Neuron (in vitro differentiated cells): ENCODE results near the gene CHPT1.
"Not testable (repeated sequence)": the region's sequence is repeated elsewhere in the genome, so short reads cannot be mapped to it uniquely, and the experiment has no call there.

Source experiments
- H2AFZ ChIP-seq: one replicate; pipeline ENCODE4 v1.6.1; 2013; ENCODE audit warnings: low read depth, mild to moderate bottlenecking, inconsistent platforms, low read length, moderate library complexity
- H3K27me3 ChIP-seq: one replicate; pipeline ENCODE4 v1.6.1; 2013; ENCODE audit warnings: low read length; ENCODE audit not compliant: insufficient read depth
- H3K36me3 ChIP-seq: one replicate; pipeline ENCODE4 v1.6.1; 2013; ENCODE audit warnings: low read length; ENCODE audit not compliant: insufficient read depth
- H3K4me1 ChIP-seq: one replicate; pipeline ENCODE4 v1.6.1; 2013; ENCODE audit warnings: low read length; ENCODE audit not compliant: insufficient read depth
- H3K4me3 ChIP-seq: 2 replicates; pipeline ENCODE4 v1.5.1; 2013; ENCODE audit warnings: mild to moderate bottlenecking, low read length, moderate library complexity
- H3K9me3 ChIP-seq: one replicate; pipeline ENCODE4 v1.6.1; 2013; ENCODE audit warnings: low read length

The CHPT1 gene

DNA sequence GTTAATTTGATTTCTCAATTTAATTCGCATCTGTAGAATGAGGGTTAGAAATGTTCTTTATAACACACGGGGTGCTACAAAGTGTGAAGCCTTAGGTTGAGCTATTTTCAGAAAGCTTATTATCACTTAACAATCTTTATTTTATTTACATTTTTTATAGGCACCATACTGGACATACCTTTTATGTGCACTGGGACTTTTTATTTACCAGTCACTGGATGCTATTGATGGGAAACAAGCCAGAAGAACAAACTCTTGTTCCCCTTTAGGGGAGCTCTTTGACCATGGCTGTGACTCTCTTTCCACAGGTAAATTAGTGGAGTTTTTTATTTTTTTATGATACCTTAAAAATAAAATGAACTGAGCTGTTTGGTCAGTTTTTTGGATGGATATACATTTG is 16.5 kb downstream of the CHPT1 start:
- H3K4me1 ChIP-seq: peaks cover 11% of the 10 kb centered on the region
- no peaks in the 10 kb centered on the region for H3K9me3 ChIP-seq
- H3K36me3 ChIP-seq: no peaks in the 10 kb centered on the region
- no peak overlapping the region for H3K4me3 ChIP-seq
- no peaks in the 10 kb centered on the region for H3K27me3 ChIP-seq
- no peak overlapping the region for H2AFZ ChIP-seq

DNA sequence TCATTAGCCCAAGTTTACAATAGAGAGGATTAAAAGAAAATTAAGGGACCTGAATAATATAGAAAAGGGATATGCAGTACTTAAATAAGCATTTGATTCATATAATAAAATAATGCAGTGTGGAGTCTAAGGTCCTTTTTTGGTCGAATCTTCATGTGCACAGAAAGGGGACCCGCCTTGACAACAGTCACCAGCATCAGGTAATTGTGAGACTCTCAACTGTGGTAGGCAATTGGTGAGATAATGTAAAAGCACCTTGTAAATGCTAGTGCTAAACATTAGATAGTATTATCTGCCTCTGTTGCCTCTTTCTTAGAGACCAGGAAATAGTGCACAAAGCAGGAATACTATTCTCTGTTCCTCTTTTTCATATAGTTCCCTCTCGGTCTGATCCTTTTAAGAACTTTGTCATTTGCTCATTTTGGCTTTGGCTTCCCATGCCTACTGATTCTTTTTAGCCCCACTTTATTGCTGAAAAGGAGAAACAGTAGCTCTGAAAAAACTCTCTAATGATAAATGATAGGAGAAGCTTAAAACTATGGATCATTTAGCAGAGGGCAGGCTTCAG is 17.5 kb downstream of the CHPT1 start:
- Histone ChIP-seq H3K27me3 (no peaks in the 10 kb centered on the region), H3K4me3 (no peak overlapping the region), H3K4me1 (peaks cover 11% of the 10 kb centered on the region), H3K9me3 (no peaks in the 10 kb centered on the region), H3K36me3 (no peaks in the 10 kb centered on the region), H2AFZ (no peak overlapping the region)

DNA sequence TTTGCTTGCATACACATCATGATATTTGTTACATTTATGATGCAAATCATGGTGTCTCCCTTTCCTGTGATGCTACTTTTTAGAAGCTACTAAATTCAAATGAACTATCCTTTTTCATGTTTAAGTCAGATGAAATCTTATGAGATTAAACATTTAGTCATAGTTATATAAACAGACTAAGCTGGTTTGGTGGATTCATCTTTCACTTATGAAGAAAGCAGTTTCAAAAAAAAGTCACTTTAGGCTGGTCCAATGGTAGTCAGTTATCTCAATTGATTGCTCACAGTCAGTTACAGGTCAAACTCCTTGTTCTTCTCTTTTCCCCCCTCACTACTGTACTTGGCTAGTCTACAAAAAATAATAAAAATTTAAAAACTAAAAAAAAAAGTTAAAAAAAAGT is 22.1 kb downstream of the CHPT1 start:
- H3K27me3 ChIP-seq: no peaks in the 10 kb centered on the region
- H3K9me3 ChIP-seq: no peaks in the 10 kb centered on the region
- no peaks in the 10 kb centered on the region for H3K4me1 ChIP-seq
- no peak overlapping the region for H2AFZ ChIP-seq
- peaks cover 2% of the 10 kb centered on the region for H3K36me3 ChIP-seq
- H3K4me3 ChIP-seq: no peak overlapping the region

DNA sequence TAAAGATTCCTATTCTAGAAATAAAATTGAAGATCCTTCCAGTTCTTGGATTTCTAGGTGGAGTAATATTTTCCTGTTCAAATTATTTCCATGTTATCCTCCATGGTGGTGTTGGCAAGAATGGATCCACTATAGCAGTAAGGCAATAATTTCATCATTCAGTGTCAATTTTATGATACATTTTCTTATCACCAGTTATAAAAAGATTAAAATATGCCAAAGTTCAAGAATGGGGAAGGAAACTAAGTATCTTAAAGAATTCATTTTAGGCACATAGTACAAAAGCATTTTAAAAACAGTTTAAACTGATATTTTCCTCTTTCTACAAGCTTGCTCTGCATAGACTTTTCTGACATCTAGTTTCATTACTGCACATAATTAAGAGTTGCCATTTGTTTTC is 22.7 kb downstream of the CHPT1 start:
- Histone ChIP-seq H3K27me3 (no peaks in the 10 kb centered on the region), H3K9me3 (no peaks in the 10 kb centered on the region), H3K4me3 (no peak overlapping the region), H2AFZ (no peak overlapping the region), H3K4me1 (no peaks in the 10 kb centered on the region), H3K36me3 (peaks cover 2% of the 10 kb centered on the region)

DNA sequence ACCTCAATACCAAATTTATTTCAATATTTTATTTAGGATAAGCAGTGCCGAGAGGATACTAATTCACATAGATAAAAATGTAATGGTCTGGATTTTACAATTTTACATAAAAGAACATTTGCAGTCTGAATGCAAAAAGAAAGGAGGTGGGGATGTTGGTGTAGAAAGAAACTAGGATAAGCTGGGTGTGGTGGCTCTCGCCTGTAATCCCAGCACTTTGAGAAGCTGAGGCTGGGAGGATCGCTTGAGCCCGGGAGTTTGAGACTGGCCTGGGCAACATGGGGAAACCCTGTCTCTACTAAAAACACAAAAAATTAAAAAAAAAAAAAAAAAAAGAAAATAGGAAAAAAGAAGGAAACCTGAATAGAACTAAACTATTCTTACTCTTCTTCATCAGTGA is 25.0 kb downstream of the CHPT1 start:
- no peaks in the 10 kb centered on the region for H3K9me3 ChIP-seq
- H3K36me3 ChIP-seq: peaks cover 6% of the 10 kb centered on the region

DNA sequence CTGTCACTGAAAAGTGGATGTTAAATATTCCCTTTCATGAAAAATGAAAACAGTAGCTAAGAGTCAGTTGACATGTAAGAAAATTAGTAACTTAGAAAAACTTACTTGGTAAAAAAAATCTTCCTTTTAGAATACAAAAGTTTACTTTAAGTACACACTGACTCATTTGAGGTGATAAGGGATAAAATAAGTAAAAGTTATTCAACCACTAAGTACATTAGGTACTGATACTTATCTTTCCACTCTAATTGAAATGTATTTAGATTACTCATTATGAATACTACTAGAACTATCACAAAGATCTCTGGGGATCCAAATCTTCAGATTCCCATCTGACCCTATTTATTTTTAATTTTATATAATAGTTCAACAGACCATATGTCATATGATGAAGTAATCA is 29.7 kb downstream of the CHPT1 start:
- Histone ChIP-seq H3K4me3 (no peak overlapping the region), H3K4me1 (no peaks in the 10 kb centered on the region), H3K9me3 (no peaks in the 10 kb centered on the region), H3K27me3 (no peaks in the 10 kb centered on the region), H2AFZ (no peak overlapping the region), H3K36me3 (peaks cover 3% of the 10 kb centered on the region)

More for the DNA sequence above, 25.0 kb downstream of the CHPT1 start:
- Histone ChIP-seq H2AFZ (no peak overlapping the region), H3K4me1 (no peaks in the 10 kb centered on the region), H3K27me3 (no peaks in the 10 kb centered on the region), H3K4me3 (no peak overlapping the region)

DNA sequence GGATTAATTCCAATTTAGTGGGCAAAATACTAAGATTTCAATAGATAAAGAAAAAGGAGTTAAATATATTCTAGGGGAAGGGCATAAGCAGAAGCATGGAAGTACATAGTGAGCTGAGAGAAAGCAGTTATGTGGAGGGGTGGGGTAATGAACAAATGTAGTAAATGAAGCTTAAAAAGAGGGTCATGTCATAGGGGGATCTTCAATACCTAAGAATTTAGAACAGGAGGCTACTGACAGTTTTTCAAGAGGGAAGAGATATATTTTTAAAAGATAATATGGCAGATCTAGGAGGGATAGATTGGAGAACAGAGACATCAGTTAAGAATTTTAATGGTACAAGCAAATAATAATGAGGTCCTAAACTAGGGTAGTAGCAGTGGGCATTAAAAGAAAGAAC is 32.4 kb downstream of the CHPT1 start:
- Histone ChIP-seq H3K36me3 (peaks cover 3% of the 10 kb centered on the region), H2AFZ (no peak overlapping the region), H3K27me3 (no peaks in the 10 kb centered on the region), H3K4me1 (no peaks in the 10 kb centered on the region), H3K9me3 (no peaks in the 10 kb centered on the region), H3K4me3 (no peak overlapping the region)

DNA sequence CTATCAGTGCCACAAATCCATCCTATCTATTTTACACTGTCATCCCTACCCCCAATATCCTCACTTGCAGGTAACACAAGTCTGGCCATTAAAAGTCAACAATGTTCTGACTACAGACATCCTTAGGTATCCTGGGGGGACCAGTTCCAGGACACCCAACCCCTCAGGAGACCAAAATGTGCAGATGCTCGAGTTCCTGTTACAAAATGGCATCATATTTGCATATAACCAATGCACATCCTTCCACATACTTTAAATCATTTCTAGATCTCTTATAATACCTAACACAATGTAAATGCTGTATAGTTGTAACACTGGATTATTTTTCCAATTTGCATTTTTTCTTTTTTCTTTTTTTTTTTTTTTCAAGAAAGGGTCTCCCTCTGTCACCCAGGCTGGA is 34.9 kb downstream of the CHPT1 start:
- Histone ChIP-seq H3K4me1 (no peaks in the 10 kb centered on the region), H3K36me3 (no peaks in the 10 kb centered on the region), H3K9me3 (no peaks in the 10 kb centered on the region), H2AFZ (no peak overlapping the region), H3K27me3 (no peaks in the 10 kb centered on the region), H3K4me3 (no peak overlapping the region)

DNA sequence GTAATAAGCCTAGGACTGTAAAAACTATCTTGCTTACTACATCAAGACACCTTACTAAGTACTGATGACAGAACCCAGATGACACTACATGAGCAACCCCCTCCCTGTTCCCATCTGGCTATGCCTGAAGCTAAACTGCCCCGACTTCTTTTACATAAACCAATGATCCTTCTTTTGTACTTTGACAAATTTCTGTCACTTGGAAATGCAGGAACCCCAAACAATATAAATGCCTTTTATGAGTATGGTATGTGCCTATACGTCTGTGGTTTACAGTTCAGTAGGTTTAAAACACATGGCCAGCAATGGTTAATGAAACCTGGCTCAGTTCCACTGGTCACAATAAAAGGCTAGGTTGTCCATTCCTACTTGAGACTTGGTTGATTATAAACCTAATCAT is 35.7 kb downstream of the CHPT1 start:
- H3K9me3 ChIP-seq: no peaks in the 10 kb centered on the region
- no peaks in the 10 kb centered on the region for H3K27me3 ChIP-seq
- no peak overlapping the region for H3K4me3 ChIP-seq
- H2AFZ ChIP-seq: no peak overlapping the region
- H3K36me3 ChIP-seq: no peaks in the 10 kb centered on the region
- H3K4me1 ChIP-seq: no peaks in the 10 kb centered on the region

DNA sequence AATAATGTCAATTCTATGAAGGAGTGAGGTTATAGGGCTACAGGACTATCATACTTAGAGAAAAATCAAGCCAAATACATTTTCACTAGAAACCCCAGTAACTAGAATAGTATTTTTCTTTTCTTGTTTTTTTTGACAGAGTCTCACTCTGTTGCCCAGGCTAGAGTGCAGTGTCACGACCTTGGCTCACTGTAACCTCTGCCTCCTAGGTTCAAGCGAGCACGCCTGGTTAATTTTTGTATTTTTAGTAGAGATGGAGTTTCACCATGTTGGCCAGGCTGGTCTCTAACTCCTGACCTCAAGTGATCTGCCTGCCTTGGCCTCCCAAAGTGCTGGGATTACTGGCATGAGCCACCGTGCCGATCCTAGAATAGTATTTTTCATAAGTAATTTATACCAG is 37.0 kb downstream of the CHPT1 start:
- not testable (repeated sequence) for H2AFZ ChIP-seq, H3K9me3 ChIP-seq, H3K4me1 ChIP-seq, H3K27me3 ChIP-seq, H3K36me3 ChIP-seq, H3K4me3 ChIP-seq

DNA sequence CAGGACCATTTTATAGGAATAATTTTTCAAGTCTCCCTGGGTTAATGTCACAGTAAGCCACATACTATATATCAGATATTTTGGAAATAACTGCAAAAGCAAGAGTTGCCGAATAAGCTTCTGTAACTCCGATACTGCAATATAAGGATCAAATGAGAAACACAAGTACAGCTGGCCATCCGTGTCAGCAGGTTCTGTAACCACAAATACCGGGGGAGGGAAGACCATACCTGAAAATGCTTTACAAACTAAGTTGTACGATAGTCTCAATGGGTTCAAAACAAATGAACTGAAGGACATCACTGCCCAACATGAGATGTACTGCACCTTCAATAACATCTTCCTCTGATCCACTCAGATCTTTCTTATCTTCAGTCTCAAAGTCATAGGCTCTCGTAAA is 40.0 kb downstream of the CHPT1 start:
- Histone ChIP-seq H3K9me3 (peaks cover 3% of the 10 kb centered on the region), H3K36me3 (no peaks in the 10 kb centered on the region), H3K4me3 (no peak overlapping the region), H3K4me1 (no peaks in the 10 kb centered on the region), H3K27me3 (no peaks in the 10 kb centered on the region), H2AFZ (no peak overlapping the region)

DNA sequence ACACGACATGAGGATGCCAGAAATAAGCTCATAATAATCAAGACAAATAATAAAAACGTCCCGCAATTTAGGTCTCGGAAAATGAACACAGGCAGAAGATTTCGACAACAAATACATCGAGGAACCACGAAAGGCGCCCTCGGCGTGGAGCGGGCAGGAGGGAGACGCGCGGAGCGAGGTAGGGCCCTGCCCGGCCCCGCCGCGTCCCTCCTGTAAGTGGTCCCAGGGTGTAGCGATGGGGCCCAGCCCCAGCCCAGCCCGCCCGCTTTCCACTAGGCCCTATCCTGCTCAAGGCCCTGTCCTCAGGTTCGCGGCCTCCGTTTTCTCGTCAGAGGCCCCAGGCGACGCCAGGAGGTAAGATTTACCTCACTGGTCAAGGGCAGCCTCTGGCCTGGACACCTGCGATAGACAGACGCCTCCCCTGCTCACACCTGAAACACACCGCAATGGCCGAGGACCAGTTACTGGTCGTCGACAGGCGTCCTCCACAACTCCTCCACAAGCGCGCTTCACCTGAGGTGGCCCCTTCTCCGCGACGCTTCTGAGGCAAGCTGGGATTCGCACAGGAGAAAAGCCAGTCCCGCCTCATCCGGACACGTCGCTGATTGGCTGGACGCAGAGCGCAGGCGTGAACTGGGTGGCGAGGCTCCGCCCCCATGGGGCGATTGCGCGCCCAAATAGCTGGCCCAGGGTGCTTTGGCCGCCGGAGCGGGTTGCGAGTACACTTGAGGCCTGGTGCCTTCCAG is 41.7 kb downstream of the CHPT1 start, which contains the start of gene SYCP3:
Gene SYCP3 (minus strand): TSS at position 543 of the 746 bp plus-strand sequence. CDS start 1,527 bp downstream, outside the sequence.
- no peaks in the 10 kb centered on the region for H3K27me3 ChIP-seq
- peaks cover 7% of the 10 kb centered on the region for H3K36me3 ChIP-seq
- H3K4me3 ChIP-seq: no peak within 1 kb of the TSS
- no peaks in the 10 kb centered on the region for H3K4me1 ChIP-seq
- H2AFZ ChIP-seq: no peak within 1 kb of the TSS
- H3K9me3 ChIP-seq: peaks cover 3% of the 10 kb centered on the region

DNA sequence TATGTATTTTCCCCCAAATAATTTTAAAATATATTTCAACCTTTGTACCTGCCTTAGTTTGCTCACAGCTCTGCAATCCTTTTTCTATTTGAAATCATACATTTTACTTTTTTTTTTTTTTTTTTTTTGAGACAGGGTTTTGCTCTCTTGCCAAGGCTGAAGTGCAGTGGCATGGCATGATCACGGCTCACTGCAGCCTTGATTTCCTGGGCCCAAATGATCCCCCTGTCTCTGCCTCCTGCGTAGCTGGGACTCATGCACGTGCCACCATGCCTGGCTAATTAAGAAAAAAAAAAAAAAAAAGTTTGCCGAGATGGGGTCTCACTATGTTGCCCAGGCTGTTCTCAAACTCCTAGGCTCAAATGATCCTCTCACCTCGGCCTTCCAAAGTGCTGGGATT is 43.1 kb downstream of the CHPT1 start:
- Histone ChIP-seq H3K27me3 (no peaks in the 10 kb centered on the region), H3K9me3 (peaks cover 3% of the 10 kb centered on the region), H3K4me1 (no peaks in the 10 kb centered on the region), H3K36me3 (peaks cover 11% of the 10 kb centered on the region), H3K4me3 (no peak overlapping the region), H2AFZ (no peak overlapping the region)

DNA sequence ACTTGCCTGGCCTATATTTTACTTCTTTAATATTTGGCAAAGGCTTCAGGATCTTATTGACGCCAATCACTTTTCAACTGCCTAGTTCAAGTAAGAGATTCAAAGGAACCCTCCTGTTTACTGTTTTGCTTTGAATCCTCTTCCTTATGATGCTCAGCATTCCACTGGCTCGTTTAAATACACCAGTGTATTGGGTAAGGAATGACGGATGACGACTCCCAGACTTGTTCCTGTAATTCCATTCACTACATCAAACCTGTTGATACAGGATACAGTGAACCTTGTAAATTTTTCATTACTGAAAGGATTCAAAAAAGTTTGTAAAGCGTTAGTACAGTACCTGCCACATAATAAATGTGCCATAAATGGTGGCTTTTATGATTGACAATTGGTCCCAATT is 43.5 kb downstream of the CHPT1 start:
- no peak overlapping the region for H3K4me3 ChIP-seq
- no peak overlapping the region for H2AFZ ChIP-seq
- H3K4me1 ChIP-seq: no peaks in the 10 kb centered on the region
- peaks cover 3% of the 10 kb centered on the region for H3K9me3 ChIP-seq
- H3K36me3 ChIP-seq: peaks cover 11% of the 10 kb centered on the region
- H3K27me3 ChIP-seq: no peaks in the 10 kb centered on the region
